Naive thymus-derived CD8-positive, alpha-beta T cell (primary cell): Measurements from ENCODE around the gene SGO2. TPM values are rescaled to one million over a fixed set of nuclear protein-coding genes. Genes with fewer than 3 reads are reported as not detected.
"Not testable (repeated sequence)": the region's sequence is repeated elsewhere in the genome, so short reads cannot be mapped to it uniquely, and the experiment has no call there.

ENCODE experiments used
- ATAC-seq, 2 donors: fragments of 150-1000 bp; cut with Tn5 transposase in 1 of 2; sonication (Bioruptor Pico), chemical (Tn5 transposase) in 1 of 2; 1 replicate in 1 of 2; 2 replicates in 1 of 2; pipeline ENCODE4 v1.10.0; 2021; ENCODE audit warnings: mild to moderate bottlenecking in 2 of 2, moderate library complexity in 2 of 2
- POLR2A ChIA-PET: fragments of 350-600 bp; sonication (Branson Sonifier 250); formaldehyde crosslinking; loops from one replicate; lab custom pipeline; 2021; ENCODE audit warnings: antibody characterized with exemption; lab: Charles Lee
- DNase-seq, 10 donors: peaks; one replicate each; pipeline versions ENCODE4 v3.0.0 to v3.0.0-alpha.2; 2020 to 2022
- H3K27ac Mint-ChIP-seq, 10 donors: one replicate each; pipeline ENCODE4 v1.8.0; 2020 to 2022; ENCODE audit warnings: mild to moderate bottlenecking in 10 of 10, mixed read lengths in 10 of 10, moderate library complexity in 4 of 10, inconsistent platforms in 1 of 10
- H3K27me3 Mint-ChIP-seq, 5 donors: one replicate each; pipeline ENCODE4 v1.8.0; 2021 to 2022; ENCODE audit warnings: mixed read lengths in 5 of 5
- H3K36me3 Mint-ChIP-seq, 3 donors: one replicate each; pipeline ENCODE4 v1.8.0; 2020 to 2022; ENCODE audit warnings: mixed read lengths in 3 of 3, mild to moderate bottlenecking in 2 of 3, inconsistent platforms in 1 of 3
- H3K4me1 Mint-ChIP-seq, 4 donors: one replicate each; pipeline ENCODE4 v1.8.0; 2021 to 2022; ENCODE audit warnings: mixed read lengths in 4 of 4
- H3K4me3 Mint-ChIP-seq, 10 donors: one replicate each; pipeline ENCODE4 v1.8.0; 2020 to 2022; ENCODE audit warnings: mild to moderate bottlenecking in 10 of 10, mixed read lengths in 10 of 10, moderate library complexity in 6 of 10, inconsistent platforms in 1 of 10
- H3K9me3 Mint-ChIP-seq, 9 donors: one replicate each; pipeline ENCODE4 v1.8.0; 2020 to 2022; ENCODE audit warnings: mixed read lengths in 9 of 9, mild to moderate bottlenecking in 3 of 9, inconsistent platforms in 1 of 9, moderate library complexity in 1 of 9
- polyA plus RNA-seq, 3 donors: library from polyadenylated mRNA; unstranded; fragments of 300-500 nt; fragmentation: Illumina TruSeq; gene quantifications; one replicate each; pipeline ENCODE4 v1.2.3, GENCODE V29; 2021
- total RNA-seq, 8 experiments: library from RNA in 2 of 8; stranded (reverse) in 2 of 8; gene quantifications; one replicate each; pipeline ENCODE4 v1.2.3 and lab custom pipeline; 2021 to 2026

SGO2 gene
- total and polyA plus RNA-seq, 5 experiments from 2014 or later: 0.66 to 4.9 (median 2.4) TPM

DNA sequence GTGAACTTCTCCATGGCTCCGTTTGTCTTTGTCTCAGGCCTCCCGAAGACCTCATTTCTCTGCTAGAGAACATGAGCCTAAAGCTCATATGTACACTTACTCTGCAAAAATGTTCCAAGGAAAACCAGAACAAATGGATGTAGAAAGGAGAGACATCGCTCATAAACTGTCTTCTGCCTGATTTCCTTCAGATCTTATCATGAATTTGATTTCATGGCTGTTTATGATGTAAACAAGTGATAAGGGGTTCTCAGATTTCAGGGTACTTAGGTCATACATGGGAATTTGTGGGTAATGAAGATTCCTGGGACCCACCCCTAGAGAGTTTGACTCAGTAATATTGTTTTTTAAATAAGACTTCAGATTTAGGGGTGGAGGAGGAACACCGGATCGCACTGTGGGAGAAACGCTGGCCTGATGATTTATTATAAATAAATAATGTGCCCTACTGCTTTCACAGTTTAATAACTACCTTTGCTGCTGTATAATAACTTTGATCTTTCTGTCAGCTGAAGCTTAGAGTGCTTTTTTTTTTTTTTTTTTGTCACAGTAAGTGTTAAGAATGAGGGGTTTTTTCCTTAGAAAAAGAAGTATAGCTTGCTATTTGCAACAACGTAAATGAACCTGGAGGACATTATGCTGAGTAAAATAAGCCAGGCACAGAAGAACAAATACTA, 74.7 kb downstream of the SGO2 start:
- ATAC-seq (no peak), DNase-seq (no peak)
- POLR2A ChIA-PET: interaction anchor here (0.6 kb wide), 2 partner anchors 36 to 104 kb away, joined by 3 read pairs; no protein-coding TSS in a partner anchor
- H3K4me1 Mint-ChIP-seq: no peaks in the 10 kb centered on the region
- peaks cover 2 to 15% (median 6%) of the 10 kb centered on the region in 5 donors for H3K27me3 Mint-ChIP-seq
- no peak overlapping the region for H3K4me3 Mint-ChIP-seq
- no peaks in the 10 kb centered on the region for H3K36me3 Mint-ChIP-seq
- no peak overlapping the region for H3K27ac Mint-ChIP-seq
- H3K9me3 Mint-ChIP-seq: peaks cover 0 to 4% (median 0%) of the 10 kb centered on the region in 9 donors

DNA sequence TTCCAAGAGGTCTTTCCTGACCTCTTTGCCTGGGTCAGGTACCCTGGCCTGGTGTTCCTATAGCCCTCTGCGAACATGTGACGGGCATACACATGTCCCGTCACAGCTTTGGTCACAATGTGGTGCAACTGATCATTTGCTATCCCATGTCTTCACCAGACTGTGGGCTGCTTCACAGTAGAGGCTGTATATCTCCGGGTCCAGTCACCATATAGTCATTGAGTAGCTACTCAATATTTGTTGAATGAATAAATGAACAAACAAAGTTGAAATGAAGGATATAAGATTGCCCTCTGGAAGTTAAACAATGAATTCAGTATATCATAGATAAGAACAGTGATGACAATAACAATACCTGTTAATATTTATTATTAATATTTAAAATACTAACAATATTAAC, 76.6 kb downstream of the SGO2 start:
- peaks cover 0 to 5% (median 0%) of the 10 kb centered on the region in 9 donors for H3K9me3 Mint-ChIP-seq
- no peak for ATAC-seq

DNA sequence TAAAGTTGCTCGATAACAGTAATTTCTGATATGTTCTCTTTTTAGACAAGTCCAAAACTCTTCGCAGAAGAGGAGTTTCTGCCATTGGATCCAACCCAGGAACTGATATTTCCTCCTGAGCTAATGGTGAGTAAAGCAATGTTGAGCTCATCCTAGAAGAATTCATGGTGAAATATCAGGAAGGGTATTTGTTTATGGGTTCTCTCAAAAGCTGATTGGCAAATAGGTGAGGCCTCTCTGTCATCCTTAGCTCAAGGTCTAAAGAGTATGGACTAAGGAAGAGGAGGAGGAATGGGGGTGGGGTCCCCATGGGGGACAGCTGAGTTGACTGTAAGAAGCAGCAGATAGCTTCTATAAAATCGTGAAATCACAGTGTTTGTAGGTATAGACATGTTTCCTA, 78.0 kb downstream of the SGO2 start:
- Mint-ChIP-seq H3K4me1 (no peaks in the 10 kb centered on the region), H3K36me3 (peaks cover 0 to 3% (median 0%) of the 10 kb centered on the region in 3 donors), H3K27me3 (peaks cover 0 to 5% (median 2%) of the 10 kb centered on the region in 5 donors), H3K9me3 (peaks cover 0 to 8% (median 0%) of the 10 kb centered on the region in 9 donors), H3K27ac (no peak overlapping the region), H3K4me3 (no peak overlapping the region)
- POLR2A ChIA-PET: no interaction called here
- no peak for ATAC-seq
- DNase-seq: no peak

More for the DNA sequence above, 76.6 kb downstream of the SGO2 start:
- DNase-seq: no peak
- POLR2A ChIA-PET: no interaction called here
- peaks cover 0 to 8% (median 4%) of the 10 kb centered on the region in 5 donors for H3K27me3 Mint-ChIP-seq
- peaks cover 0 to under 1% (median 0%) of the 10 kb centered on the region in 3 donors for H3K36me3 Mint-ChIP-seq
- H3K27ac Mint-ChIP-seq: no peak overlapping the region
- H3K4me1 Mint-ChIP-seq: no peaks in the 10 kb centered on the region
- no peak overlapping the region for H3K4me3 Mint-ChIP-seq

DNA sequence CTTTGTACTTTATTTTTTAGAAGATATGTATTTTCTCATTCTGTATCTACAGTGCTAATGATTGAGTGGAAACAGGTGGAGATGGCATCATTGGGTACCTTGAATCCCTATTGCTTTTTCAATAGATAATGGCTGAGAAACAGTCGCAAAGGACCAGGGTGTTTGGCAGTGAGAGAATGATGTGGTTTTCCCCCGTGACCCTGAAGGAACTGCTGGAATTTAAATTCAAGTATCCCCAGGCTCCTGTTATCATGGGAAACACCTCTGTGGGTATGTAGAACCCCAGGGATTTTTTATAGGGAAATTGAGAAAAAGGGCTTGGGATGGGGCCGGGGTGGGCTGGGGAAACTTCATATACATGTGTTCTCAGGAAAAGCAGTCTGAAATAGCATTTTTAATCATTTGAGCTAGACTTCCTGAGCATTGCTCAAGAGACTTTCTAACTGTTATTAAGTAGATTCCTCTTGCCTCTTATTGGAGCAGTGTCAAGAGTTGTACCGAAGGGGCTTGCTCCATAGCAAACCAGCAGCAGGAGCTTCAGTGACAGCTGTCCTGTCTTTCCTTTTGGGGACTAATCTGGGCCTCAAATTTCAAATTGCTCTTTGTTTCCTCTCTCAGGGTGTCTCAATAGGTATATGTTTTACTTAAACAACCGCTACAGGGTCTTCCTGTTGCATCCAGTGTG, 78.7 kb downstream of the SGO2 start:
- Mint-ChIP-seq H3K4me1 (no peaks in the 10 kb centered on the region), H3K27me3 (peaks cover 0 to 5% (median 2%) of the 10 kb centered on the region in 5 donors), H3K27ac (no peak overlapping the region), H3K4me3 (no peak overlapping the region), H3K36me3 (peaks cover 0 to 3% (median 0%) of the 10 kb centered on the region in 3 donors), H3K9me3 (peaks cover 0 to 8% (median 0%) of the 10 kb centered on the region in 9 donors)
- no peak for DNase-seq
- POLR2A ChIA-PET: no interaction called here
- ATAC-seq: no peak

DNA sequence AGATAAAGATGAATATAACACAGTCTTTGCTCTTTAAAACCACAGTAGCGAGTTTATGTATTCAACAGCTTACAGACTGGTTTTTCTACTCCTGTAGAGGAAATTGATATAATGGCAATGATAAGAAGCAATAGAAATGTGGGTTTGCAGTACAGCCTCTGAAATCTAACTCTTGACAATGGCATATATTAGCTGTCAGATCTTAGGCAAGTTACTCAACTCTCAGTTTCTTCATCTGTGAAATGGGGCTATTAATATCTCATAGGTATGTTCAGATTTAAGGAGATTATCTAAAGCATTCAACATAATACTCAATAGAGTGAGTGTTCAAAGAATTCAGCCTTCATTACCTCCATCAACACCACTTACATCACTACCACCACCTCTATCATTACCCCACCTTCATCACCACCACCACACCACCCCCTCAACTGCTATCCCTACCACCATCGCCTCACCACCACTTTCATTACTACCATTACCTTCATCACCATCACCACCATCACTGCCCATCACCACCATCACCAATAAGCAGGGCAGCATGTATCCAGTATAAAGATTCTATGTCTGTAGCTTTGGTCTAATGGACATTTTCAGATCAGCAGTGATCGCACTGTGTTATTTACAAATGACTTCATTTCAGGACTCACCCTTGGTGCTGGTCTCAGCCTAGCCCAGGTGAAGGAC, 82.5 kb downstream of the SGO2 start:
- Mint-ChIP-seq H3K4me1 (no peaks in the 10 kb centered on the region), H3K9me3 (peaks cover 0 to 8% (median 0%) of the 10 kb centered on the region in 9 donors), H3K36me3 (peaks cover 0 to 3% (median 0%) of the 10 kb centered on the region in 3 donors), H3K27ac (no peak overlapping the region), H3K4me3 (no peak overlapping the region), H3K27me3 (peaks cover 0 to 4% (median 4%) of the 10 kb centered on the region in 5 donors)
- ATAC-seq (no peak), DNase-seq (no peak)
- POLR2A ChIA-PET: no interaction called here

DNA sequence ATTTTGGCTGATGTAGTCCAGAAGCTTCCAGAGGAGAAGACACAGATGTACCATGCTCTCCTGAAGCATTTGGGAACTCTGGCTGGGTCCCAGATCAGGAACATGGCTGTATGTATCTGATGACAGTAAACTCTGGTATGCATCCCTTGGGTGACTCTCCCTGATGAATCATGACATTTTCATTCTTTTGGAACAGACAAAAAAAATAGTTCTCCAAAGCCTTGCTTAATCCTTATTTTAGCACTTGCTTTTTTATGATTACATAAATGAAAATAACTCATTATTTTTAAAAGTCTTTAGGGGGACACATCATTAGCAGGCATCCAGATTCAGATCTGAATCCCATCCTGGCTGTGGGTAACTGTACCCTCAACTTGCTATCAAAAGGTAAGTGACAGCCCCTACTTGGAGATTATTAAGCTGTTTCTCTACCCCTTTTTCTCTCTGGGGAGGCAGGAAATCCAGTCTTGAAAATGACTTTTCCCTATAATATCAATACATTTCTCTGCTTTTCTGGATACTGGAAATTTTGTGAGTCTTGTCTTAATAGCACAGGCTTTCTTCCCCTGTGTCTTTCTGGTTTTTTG, 83.1 kb downstream of the SGO2 start:
- H3K4me3 Mint-ChIP-seq: no peak overlapping the region
- peaks cover 0 to 8% (median 0%) of the 10 kb centered on the region in 9 donors for H3K9me3 Mint-ChIP-seq
- peaks cover 0 to 3% (median 0%) of the 10 kb centered on the region in 3 donors for H3K36me3 Mint-ChIP-seq
- POLR2A ChIA-PET: no interaction called here
- no peak for ATAC-seq
- no peak overlapping the region for H3K27ac Mint-ChIP-seq
- H3K27me3 Mint-ChIP-seq: peaks cover 0 to 4% (median 4%) of the 10 kb centered on the region in 5 donors
- no peaks in the 10 kb centered on the region for H3K4me1 Mint-ChIP-seq
- no peak for DNase-seq

DNA sequence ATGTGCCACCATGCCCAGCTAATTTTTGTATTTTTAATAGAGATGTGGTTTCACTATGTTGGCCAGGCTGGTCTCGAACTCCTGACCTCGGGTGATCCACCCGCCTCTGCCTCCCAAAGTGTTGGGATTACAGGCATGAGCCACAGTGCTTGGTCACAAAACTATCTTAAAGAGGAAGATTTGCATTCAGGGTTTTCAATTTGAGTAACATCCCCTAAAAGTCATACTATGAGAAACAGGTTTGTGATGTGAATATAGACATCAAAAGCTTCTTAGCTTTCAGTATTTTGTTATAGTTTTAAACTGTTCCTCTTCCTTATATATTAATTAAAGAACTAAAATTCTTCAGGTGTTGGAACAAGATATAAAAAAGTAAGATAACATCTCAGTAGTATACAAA, 84.2 kb downstream of the SGO2 start:
- DNase-seq, H3K27me3 Mint-ChIP-seq, ATAC-seq, H3K4me1 Mint-ChIP-seq, H3K36me3 Mint-ChIP-seq, H3K27ac Mint-ChIP-seq, H3K9me3 Mint-ChIP-seq, POLR2A ChIA-PET, H3K4me3 Mint-ChIP-seq: not testable (repeated sequence)

DNA sequence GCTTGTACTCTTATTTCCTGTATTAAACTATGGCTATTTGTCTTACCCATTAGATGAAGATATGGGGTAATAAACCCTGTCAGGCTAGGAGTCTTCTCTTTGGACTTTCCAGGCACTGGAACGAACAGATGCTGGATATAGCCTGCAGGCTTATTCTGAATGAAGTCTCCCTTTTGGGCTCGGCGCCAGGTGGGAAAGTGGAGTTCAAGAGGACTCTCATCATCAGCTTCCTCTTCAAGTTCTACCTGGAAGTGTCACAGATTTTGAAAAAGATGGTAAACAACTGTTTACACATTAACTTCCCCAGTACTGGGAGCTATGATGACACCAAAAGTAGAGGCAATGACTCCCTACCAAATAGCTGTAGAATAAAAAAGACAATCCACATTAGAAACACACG, 87.7 kb downstream of the SGO2 start:
- ATAC-seq: no peak
- no peak for DNase-seq
- peaks cover 0 to 8% (median 2%) of the 10 kb centered on the region in 5 donors for H3K27me3 Mint-ChIP-seq
- no peaks in the 10 kb centered on the region for H3K9me3 Mint-ChIP-seq
- H3K4me3 Mint-ChIP-seq: no peak overlapping the region
- H3K36me3 Mint-ChIP-seq: no peaks in the 10 kb centered on the region
- POLR2A ChIA-PET: no interaction called here
- peaks cover 5 to 16% (median 10%) of the 10 kb centered on the region in 4 donors for H3K4me1 Mint-ChIP-seq
- H3K27ac Mint-ChIP-seq: no peak overlapping the region

DNA sequence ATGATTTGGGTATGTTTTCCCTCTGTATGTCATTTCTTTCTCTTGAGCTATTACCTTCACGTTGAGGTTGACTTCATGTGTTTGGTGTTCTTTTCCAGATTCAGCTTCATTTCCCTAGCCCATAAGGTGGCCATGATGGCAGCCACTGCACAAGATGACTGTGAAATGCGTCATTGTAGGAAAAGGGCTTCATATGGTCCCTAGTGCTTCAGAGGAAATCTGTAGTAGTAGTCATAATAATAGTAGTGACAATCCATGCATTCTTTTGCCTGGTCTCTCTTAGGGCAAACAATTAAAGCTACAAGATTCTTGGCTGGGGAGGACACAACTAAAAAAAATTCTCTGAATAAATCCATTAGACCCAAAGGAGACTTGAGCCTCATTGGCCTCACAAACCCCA, 88.2 kb downstream of the SGO2 start:
- H3K4me3 Mint-ChIP-seq: no peak overlapping the region
- no peak for ATAC-seq
- H3K9me3 Mint-ChIP-seq: no peaks in the 10 kb centered on the region
- H3K27me3 Mint-ChIP-seq: peaks cover 0 to 8% (median 2%) of the 10 kb centered on the region in 5 donors
- no peak overlapping the region for H3K27ac Mint-ChIP-seq
- H3K36me3 Mint-ChIP-seq: no peaks in the 10 kb centered on the region
- DNase-seq: no peak
- POLR2A ChIA-PET: no interaction called here
- peaks cover 5 to 16% (median 13%) of the 10 kb centered on the region in 4 donors for H3K4me1 Mint-ChIP-seq

DNA sequence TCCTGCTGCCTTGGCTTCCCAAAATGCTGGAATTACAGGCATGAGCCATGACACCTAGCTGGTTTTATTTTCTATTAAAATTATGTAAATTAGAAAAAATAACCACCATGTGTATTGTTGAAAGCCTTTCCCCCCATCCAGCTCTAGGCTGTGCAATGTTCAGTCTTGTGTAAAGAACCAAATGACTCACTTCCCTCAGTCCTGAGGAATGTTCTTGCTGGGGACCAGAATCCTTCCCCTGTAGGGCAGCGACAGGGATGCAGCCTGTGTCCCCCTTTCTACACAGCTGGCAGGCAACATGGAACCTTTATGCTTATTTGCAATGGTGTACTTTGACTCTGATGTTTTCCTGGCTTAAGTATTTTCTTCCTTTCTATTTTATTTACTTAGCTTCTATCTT, 89.2 kb downstream of the SGO2 start:
- Mint-ChIP-seq H3K9me3 (no peaks in the 10 kb centered on the region), H3K36me3 (no peaks in the 10 kb centered on the region), H3K4me3 (no peak overlapping the region), H3K27ac (no peak overlapping the region), H3K4me1 (peaks cover 5 to 16% (median 13%) of the 10 kb centered on the region in 4 donors), H3K27me3 (peaks cover 0 to 8% (median 2%) of the 10 kb centered on the region in 5 donors)
- POLR2A ChIA-PET: no interaction called here
- DNase-seq (no peak), ATAC-seq (no peak)

DNA sequence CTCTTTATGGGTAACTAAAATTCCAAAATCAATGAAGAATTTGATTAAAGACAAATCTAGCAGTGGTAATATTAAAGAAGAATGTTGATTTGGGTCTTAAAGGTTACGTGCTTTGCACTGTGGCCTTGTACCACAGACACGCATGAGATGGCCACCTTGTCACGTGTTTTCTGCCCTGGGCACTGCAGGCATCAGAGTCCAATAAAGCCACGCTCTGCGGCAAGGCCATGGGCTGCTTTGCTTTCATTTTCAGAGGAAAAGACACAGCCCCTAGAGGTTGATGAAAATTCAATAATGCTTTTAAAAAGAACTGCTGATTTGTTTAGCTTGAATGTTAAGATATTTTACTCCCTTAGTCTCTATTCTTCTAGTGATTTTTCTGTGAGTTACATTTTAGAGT, 90.2 kb downstream of the SGO2 start:
- POLR2A ChIA-PET: no interaction called here
- peak overlapping the region in 1 of 10 donors; percentile 13 for H3K4me3 Mint-ChIP-seq
- H3K27me3 Mint-ChIP-seq: peaks cover 0 to 8% (median 2%) of the 10 kb centered on the region in 5 donors
- no peaks in the 10 kb centered on the region for H3K9me3 Mint-ChIP-seq
- no peak for DNase-seq
- no peak overlapping the region for H3K27ac Mint-ChIP-seq
- no peak for ATAC-seq
- no peaks in the 10 kb centered on the region for H3K36me3 Mint-ChIP-seq
- H3K4me1 Mint-ChIP-seq: peaks cover 5 to 16% (median 13%) of the 10 kb centered on the region in 4 donors

DNA sequence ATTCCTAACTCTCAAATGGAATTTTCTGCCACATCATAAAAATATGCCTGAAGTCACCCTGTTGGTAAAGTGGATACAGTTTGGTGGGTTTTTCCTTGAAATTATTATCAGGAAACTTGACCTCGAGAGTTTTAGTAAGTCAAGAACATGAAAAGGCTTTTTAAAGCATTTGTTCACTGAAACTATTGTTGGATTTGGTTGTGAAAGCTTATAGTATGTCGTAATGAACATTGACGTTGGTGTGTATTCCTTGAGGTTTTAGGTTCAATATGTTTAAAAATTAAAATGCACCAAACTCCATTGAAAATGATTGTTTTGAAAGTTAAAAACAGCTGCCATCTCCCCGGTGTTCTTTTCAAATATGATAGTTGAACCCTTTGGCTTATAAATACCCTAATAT, 90.6 kb downstream of the SGO2 start:
- no peak for DNase-seq
- H3K27me3 Mint-ChIP-seq: peaks cover 0 to 8% (median 2%) of the 10 kb centered on the region in 5 donors
- POLR2A ChIA-PET: no interaction called here

More for the DNA sequence above, 90.6 kb downstream of the SGO2 start:
- no peaks in the 10 kb centered on the region for H3K36me3 Mint-ChIP-seq
- no peak for ATAC-seq
- H3K4me3 Mint-ChIP-seq: no peak overlapping the region
- H3K27ac Mint-ChIP-seq: no peak overlapping the region
- H3K4me1 Mint-ChIP-seq: peaks cover 5 to 16% (median 13%) of the 10 kb centered on the region in 4 donors
- no peaks in the 10 kb centered on the region for H3K9me3 Mint-ChIP-seq
